ENCODE measurements around the gene TNFRSF1B. TPM values are rescaled to one million over a fixed set of nuclear protein-coding genes. Genes with fewer than 3 reads are reported as not detected.
A peak's percentile ranks its signal among the peaks of the same experiment; 100 is the strongest.

The TNFRSF1B gene
- total and polyA plus RNA-seq, 9 of the 15 experiments (the other 6 are each of a cell fraction or from before 2014, with no cell fraction given): 8.8 to 91.3 (median 36.0) TPM

- TF ChIP-seq EGR1 (conservative IDR thresholded peaks at IDR 0.05): no peak
- no peak for TF ChIP-seq EHMT2 (IDR thresholded peaks at IDR 0.05)
- TF ChIP-seq MIER1 (IDR thresholded peaks at IDR 0.05; ENCODE audit: low read depth): no peak
- TF ChIP-seq MBD1 (CRISPR knock-in tag; IDR thresholded peaks at IDR 0.05): no peak
- TF ChIP-seq RFX7 (CRISPR knock-in tag; IDR thresholded peaks at IDR 0.05): no peak
- TF ChIP-seq SLC30A9 (CRISPR knock-in tag; IDR thresholded peaks at IDR 0.05): no peak
- TF ChIP-seq JUND (IDR thresholded peaks at IDR 0.05; ENCODE audit: borderline replicate concordance, low read depth, low read length): peak; percentile 59
- TF ChIP-seq JUND (tag; IDR thresholded peaks at IDR 0.05; ENCODE audit: borderline replicate concordance, low read depth, low read length): no peak; the same call in 2 of the 3 replicates
- TF ChIP-seq SAP30 (IDR thresholded peaks at IDR 0.05; ENCODE audit: borderline replicate concordance, insufficient read depth, low read depth, low read length, poor library complexity, severe bottlenecking): no peak
- TF ChIP-seq ZBTB12 (CRISPR knock-in tag; IDR thresholded peaks at IDR 0.05): peak; percentile 82
- 0 out of 2 replicates have a peak, but pooled peaks have one; percentile 15 for TF ChIP-seq ZBTB1 (CRISPR knock-in tag; IDR thresholded peaks at IDR 0.05; ENCODE audit: borderline replicate concordance, low read depth)
- peak; percentile 70 for TF ChIP-seq NFIC (IDR thresholded peaks at IDR 0.05)
- TF ChIP-seq PTBP1 (IDR thresholded peaks at IDR 0.05; ENCODE audit: low read depth, low read length): 0 out of 2 replicates have a peak, but pooled peaks have one; percentile 41
- no peak for TF ChIP-seq SRSF9 (IDR thresholded peaks at IDR 0.05; ENCODE audit: borderline replicate concordance, low read depth, low read length)
- no peak for TF ChIP-seq TAF15 (IDR thresholded peaks at IDR 0.05; ENCODE audit: low read depth, low read length)
- no peak for TF ChIP-seq TFAM (CRISPR knock-in tag; conservative IDR thresholded peaks at IDR 0.05)
- TF ChIP-seq RNF219 (CRISPR knock-in tag; IDR thresholded peaks at IDR 0.05): no peak
- TF ChIP-seq ZBTB8A (IDR thresholded peaks at IDR 0.05; ENCODE audit: partially characterized antibody): no peak
- peak; percentile 97 for TF ChIP-seq CREM (IDR thresholded peaks at IDR 0.05; ENCODE audit: low read depth)
- TF ChIP-seq PCBP2 (IDR thresholded peaks at IDR 0.05; ENCODE audit: low read depth, low read length, poor library complexity, severe bottlenecking): no peak
- TF ChIP-seq, protein P1, sequence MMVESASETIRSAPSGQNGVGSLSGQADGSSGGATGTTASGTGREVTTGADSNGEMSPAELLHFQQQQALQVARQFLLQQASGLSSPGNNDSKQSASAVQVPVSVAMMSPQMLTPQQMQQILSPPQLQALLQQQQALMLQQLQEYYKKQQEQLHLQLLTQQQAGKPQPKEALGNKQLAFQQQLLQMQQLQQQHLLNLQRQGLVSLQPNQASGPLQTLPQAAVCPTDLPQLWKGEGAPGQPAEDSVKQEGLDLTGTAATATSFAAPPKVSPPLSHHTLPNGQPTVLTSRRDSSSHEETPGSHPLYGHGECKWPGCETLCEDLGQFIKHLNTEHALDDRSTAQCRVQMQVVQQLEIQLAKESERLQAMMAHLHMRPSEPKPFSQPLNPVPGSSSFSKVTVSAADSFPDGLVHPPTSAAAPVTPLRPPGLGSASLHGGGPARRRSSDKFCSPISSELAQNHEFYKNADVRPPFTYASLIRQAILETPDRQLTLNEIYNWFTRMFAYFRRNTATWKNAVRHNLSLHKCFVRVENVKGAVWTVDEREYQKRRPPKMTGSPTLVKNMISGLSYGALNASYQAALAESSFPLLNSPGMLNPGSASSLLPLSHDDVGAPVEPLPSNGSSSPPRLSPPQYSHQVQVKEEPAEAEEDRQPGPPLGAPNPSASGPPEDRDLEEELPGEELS (CRISPR knock-in tag; IDR thresholded peaks at IDR 0.05; ENCODE audit: borderline replicate concordance): no peak
- no peak for TF ChIP-seq EWSR1 (IDR thresholded peaks at IDR 0.05; ENCODE audit: borderline replicate concordance, low read depth, partially characterized antibody)
Observed at GRCh38 chr1:12173631-12174121, 6.9 kb downstream of the TNFRSF1B start (continued).
